Stomach (tissue), 4 donors: ENCODE measurements around the gene AQR.

Experiments used
- CTCF ChIP-seq, 7 experiments: fragments of 450-650 bp in 4 of 7; fragments of 200-600 bp in 3 of 7; sonication (generic) in 3 of 7; IDR thresholded peaks; one replicate each; pipeline ENCODE4 v1.5.1; 2016 to 2019; ENCODE audit warnings: antibody characterized with exemption in 7 of 7, control low read depth in 2 of 7, mild to moderate bottlenecking in 1 of 7
- EP300 ChIP-seq: sonication (generic); formaldehyde crosslinking; IDR thresholded peaks from one replicate; pipeline ENCODE4 v1.6.1; 2017; ENCODE audit warnings: antibody characterized with exemption
- POLR2A ChIP-seq, 4 donors: fragments of 450-650 bp; IDR thresholded peaks; one replicate each; pipeline ENCODE4 v1.6.1; 2016; ENCODE audit warnings: antibody characterized with exemption in 4 of 4, control low read depth in 2 of 4, mild to moderate bottlenecking in 1 of 4, moderate library complexity in 1 of 4
- POLR2AphosphoS5 ChIP-seq, 3 donors: sonication (generic); formaldehyde crosslinking; IDR thresholded peaks; one replicate each; pipeline ENCODE4 v1.6.1; 2016; ENCODE audit warnings: antibody characterized with exemption in 3 of 3

- TF ChIP-seq CTCF (IDR thresholded peaks at IDR 0.05) (no peak), POLR2AphosphoS5 (IDR thresholded peaks at IDR 0.05) (no peak), POLR2A (IDR thresholded peaks at IDR 0.05) (no peak), EP300 (no peak)
Observed at GRCh38 chr15:34889476-34889875, 80.1 kb downstream of the AQR start.
